Measurements from ENCODE around the gene RALY.

- TF ChIP-seq POLR2A (IDR thresholded peaks at IDR 0.05; ENCODE audit: low read length): no peak
- TF ChIP-seq, protein P1, sequence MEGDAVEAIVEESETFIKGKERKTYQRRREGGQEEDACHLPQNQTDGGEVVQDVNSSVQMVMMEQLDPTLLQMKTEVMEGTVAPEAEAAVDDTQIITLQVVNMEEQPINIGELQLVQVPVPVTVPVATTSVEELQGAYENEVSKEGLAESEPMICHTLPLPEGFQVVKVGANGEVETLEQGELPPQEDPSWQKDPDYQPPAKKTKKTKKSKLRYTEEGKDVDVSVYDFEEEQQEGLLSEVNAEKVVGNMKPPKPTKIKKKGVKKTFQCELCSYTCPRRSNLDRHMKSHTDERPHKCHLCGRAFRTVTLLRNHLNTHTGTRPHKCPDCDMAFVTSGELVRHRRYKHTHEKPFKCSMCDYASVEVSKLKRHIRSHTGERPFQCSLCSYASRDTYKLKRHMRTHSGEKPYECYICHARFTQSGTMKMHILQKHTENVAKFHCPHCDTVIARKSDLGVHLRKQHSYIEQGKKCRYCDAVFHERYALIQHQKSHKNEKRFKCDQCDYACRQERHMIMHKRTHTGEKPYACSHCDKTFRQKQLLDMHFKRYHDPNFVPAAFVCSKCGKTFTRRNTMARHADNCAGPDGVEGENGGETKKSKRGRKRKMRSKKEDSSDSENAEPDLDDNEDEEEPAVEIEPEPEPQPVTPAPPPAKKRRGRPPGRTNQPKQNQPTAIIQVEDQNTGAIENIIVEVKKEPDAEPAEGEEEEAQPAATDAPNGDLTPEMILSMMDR (IDR thresholded peaks at IDR 0.05): no peak
- TF ChIP-seq PHF8 (IDR thresholded peaks at IDR 0.05; ENCODE audit: borderline replicate concordance, low read depth): no peak
Observed at GRCh38 chr20:34023937-34024722, 30.4 kb downstream of the RALY start.
